K562 (cell line): ENCODE data around the gene ATP9A. TPM values are rescaled to one million over a fixed set of nuclear protein-coding genes. Genes with fewer than 3 reads are reported as not detected.

ENCODE experiments used
- ARID1B ChIP-seq: fragments of 450-650 bp; IDR thresholded peaks from 2 replicates; pipeline ENCODE4 v1.6.1; 2016; ENCODE audit warnings: antibody characterized with exemption, mild to moderate bottlenecking, inconsistent platforms
- BRD9 ChIP-seq: fragments of 450-650 bp; IDR thresholded peaks from 2 replicates; pipeline ENCODE4 v1.6.1; 2018; ENCODE audit warnings: low read depth; ENCODE audit not compliant: partially characterized antibody
- CBFA2T3 ChIP-seq: fragments of 450-650 bp; IDR thresholded peaks from 2 replicates; pipeline ENCODE4 v1.6.1; 2017
- CREM ChIP-seq: IDR thresholded peaks from 2 replicates; pipeline ENCODE4 v1.6.1; 2014; ENCODE audit warnings: antibody characterized with exemption, low read depth
- ETV6 ChIP-seq, 3 experiments: fragments of 150-350 bp in 1 of 3; sonication (generic) in 1 of 3; formaldehyde crosslinking in 1 of 3; IDR thresholded peaks; 2 replicates each; pipeline versions ENCODE4 v1.6.1 to v1.8.0; 2014 to 2022; ENCODE audit warnings: borderline replicate concordance in 2 of 3, low read depth in 2 of 3, antibody characterized with exemption in 1 of 3, low read length in 1 of 3, mild to moderate bottlenecking in 1 of 3, missing genetic modification reagents in 1 of 3
- LEF1 ChIP-seq: fragments of 450-650 bp; IDR thresholded peaks from 2 replicates; pipeline ENCODE4 v1.6.1; 2016; ENCODE audit warnings: mild to moderate bottlenecking
- NELFE ChIP-seq: IDR thresholded peaks from 2 replicates; pipeline ENCODE4 v1.6.1; 2011; ENCODE audit warnings: mild to moderate bottlenecking; ENCODE audit not compliant: insufficient read depth, insufficient read length
- NR2C1 ChIP-seq, 2 experiments: fragments of 450-650 bp; IDR thresholded peaks; 2 replicates each; pipeline ENCODE4 v1.6.1; 2017; ENCODE audit warnings: mild to moderate bottlenecking in 2 of 2, antibody characterized with exemption in 1 of 2, inconsistent platforms in 1 of 2, missing compliant biosample characterization in 1 of 2, missing genetic modification characterization in 1 of 2
- RUNX1 ChIP-seq: sonication (generic); IDR thresholded peaks from 2 replicates; pipeline ENCODE4 v1.6.1; 2016; ENCODE audit warnings: antibody characterized with exemption, low read depth
- TFAM ChIP-seq: fragments of 250-450 bp; sonication (Bioruptor Pico); conservative IDR thresholded peaks from 2 replicates; pipeline ENCODE4 v1.5.0; 2021; ENCODE audit warnings: mild to moderate bottlenecking, moderate library complexity
- ZBTB40 ChIP-seq, 2 experiments: fragments of 450-650 bp in 1 of 2; sonication (generic) in 1 of 2; formaldehyde crosslinking in 1 of 2; IDR thresholded peaks; 2 replicates each; pipeline versions ENCODE4 v1.7.1 to v1.9.0; 2016 to 2022; ENCODE audit warnings: inconsistent platforms in 1 of 2, mild to moderate bottlenecking in 1 of 2, missing genetic modification reagents in 1 of 2
- ZNF175 ChIP-seq: fragments of 200-800 bp; sonication (Bioruptor generic); IDR thresholded peaks from 2 replicates; pipeline ENCODE4 v1.6.1; 2016; ENCODE audit warnings: low read depth, mild to moderate bottlenecking, missing genetic modification characterization, missing compliant biosample characterization
- ZNF316 ChIP-seq: fragments of 450-650 bp; IDR thresholded peaks from 2 replicates; pipeline ENCODE4 v1.6.1; 2016
- polyA plus RNA-seq, 8 experiments: library from polyadenylated mRNA; depleted of rRNA in 4 of 8; stranded (reverse) in 5 of 8; unstranded in 3 of 8; fragments of >200 nt; fragmentation: Nextera tagmentation in 2 of 8; fragmentation: Illumina TruSeq in 1 of 8; extraction: Ambion mirVana in 2 of 8; extraction: Trizol in 1 of 8; gene quantifications; 2 replicates each; pipeline versions ENCODE4 v1.2.1 to v1.2.3, GENCODE V29; 2011 to 2014; ENCODE audit warnings: inconsistent platforms in 1 of 8, missing spikeins in 1 of 8
- total RNA-seq, 7 experiments: library from RNA; depleted of rRNA in 6 of 7; stranded (reverse); fragments of >200 nt in 6 of 7; fragmentation: Illumina TruSeq in 2 of 7; extraction: Trizol in 2 of 7; gene quantifications; 2 replicates each; pipeline versions ENCODE4 v1.2.1 to v1.2.3, GENCODE V29; 2011 to 2021; ENCODE audit warnings: low replicate concordance in 1 of 7

The ATP9A gene
- total and polyA plus RNA-seq, 9 of the 15 experiments (the other 6 are each of a cell fraction or from before 2014, with no cell fraction given), result 0.18 to 0.62 (median 0.29) TPM

- TF ChIP-seq ZBTB40 (IDR thresholded peaks at IDR 0.05) (no peak), ZBTB40 (CRISPR knock-in tag; IDR thresholded peaks at IDR 0.05) (peak; percentile 34; the same call in 1 of the 2 replicates), ARID1B (peak; percentile 46), CREM (peak; percentile 57), BRD9 (peak; percentile 83), ZNF175 (peak; percentile 33; the same call in 1 of the 2 replicates), ZNF316 (peak; percentile 58), CBFA2T3 (peak; percentile 36; the same call in 1 of the 2 replicates), RUNX1 (no peak), LEF1 (0 out of 2 replicates have a peak, but pooled peaks have one; percentile 17), ETV6 (IDR thresholded peaks at IDR 0.05; ENCODE audit: borderline replicate concordance in 1 of 2, low read depth in 2 of 2, low read length in 1 of 2) (0 out of 4 replicates have a peak, but pooled peaks of 1 of the 2 experiments have one; percentile 25), ETV6 (CRISPR knock-in tag; IDR thresholded peaks at IDR 0.05; ENCODE audit: borderline replicate concordance) (peak; percentile 62; the same call in 1 of the 2 replicates), NELFE (no peak), TFAM (CRISPR knock-in tag) (no peak), NR2C1 (IDR thresholded peaks at IDR 0.05) (peak; percentile 22; the same call in 1 of the 2 replicates), NR2C1 (tag; IDR thresholded peaks at IDR 0.05) (no peak)
Measured at GRCh38 chr20:51595058-51595532, 173.1 kb downstream of the ATP9A start (continued).
